ENCODE data around the gene COCH. TPM values are rescaled to one million over a fixed set of nuclear protein-coding genes. Genes with fewer than 3 reads are reported as not detected.
"Not testable (repeated sequence)": the region's sequence is repeated elsewhere in the genome, so short reads cannot be mapped to it uniquely, and the experiment has no call there.

The COCH gene
- total and polyA plus RNA-seq, 2 experiments from 2014 or later: 1.1 to 1.5 TPM

DNA sequence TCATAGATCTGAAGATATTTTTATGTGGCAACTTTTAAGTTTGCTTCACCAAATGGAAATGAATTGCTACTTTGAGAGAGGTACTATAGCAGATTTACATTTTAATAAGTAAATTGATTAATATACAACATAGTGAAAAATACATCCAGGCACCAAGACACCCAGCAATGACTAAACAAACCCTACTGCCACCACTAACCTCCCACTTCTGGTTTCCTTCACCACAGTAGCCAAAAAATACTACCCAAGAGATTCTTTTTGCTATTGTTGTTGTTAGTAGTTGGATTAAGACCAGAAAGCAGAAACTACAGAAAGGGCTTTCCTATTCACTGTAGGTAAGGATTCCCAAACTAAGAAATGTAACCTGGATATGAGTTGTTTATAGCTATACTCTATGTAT, 54.1 kb downstream of the COCH start:
- peak in 1 of 2 donors; percentile 22 for DNase-seq (ENCODE audit: low read depth in 1 of 2, low spot score in 1 of 2)
- H3K27ac ChIP-seq: no peak overlapping the region
- no peaks in the 10 kb centered on the region for H3K4me1 ChIP-seq (ENCODE audit: low read depth)
- H3K27me3 ChIP-seq: no peaks in the 10 kb centered on the region
- H3K4me3 ChIP-seq: no peak overlapping the region
- peaks cover 5% of the 10 kb centered on the region for H3K36me3 ChIP-seq
- no peak for TF ChIP-seq CTCF (IDR thresholded peaks at IDR 0.05; ENCODE audit: low read depth, low read length)
- no peaks in the 10 kb centered on the region for H3K9me3 ChIP-seq (ENCODE audit: low read depth)

DNA sequence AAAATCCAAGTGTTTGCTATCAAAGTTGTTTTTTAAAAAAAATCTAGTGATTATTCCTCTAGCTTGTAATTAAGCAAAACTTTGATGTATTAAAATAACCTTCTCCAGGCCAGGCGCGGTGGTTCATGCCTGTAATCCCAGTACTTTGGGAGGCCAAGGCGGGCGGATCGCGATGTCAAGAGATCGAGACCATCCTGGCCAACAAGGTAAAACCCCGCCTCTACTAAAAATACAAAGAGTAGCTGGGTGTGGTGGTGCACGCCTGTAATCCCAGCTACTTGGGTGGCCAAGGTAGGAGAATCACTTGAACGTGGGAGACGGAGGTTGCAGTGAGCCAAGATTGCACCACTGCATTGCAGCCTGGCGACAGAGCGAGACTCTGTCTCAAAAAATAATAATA, 59.6 kb downstream of the COCH start:
- H3K4me3 ChIP-seq; H3K27me3 ChIP-seq; DNase-seq (ENCODE audit: low read depth in 1 of 2, low spot score in 1 of 2); H3K4me1 ChIP-seq (ENCODE audit: low read depth); H3K27ac ChIP-seq; H3K9me3 ChIP-seq (ENCODE audit: low read depth): not testable (repeated sequence)
- H3K36me3 ChIP-seq: peaks cover 34% of the 10 kb centered on the region

DNA sequence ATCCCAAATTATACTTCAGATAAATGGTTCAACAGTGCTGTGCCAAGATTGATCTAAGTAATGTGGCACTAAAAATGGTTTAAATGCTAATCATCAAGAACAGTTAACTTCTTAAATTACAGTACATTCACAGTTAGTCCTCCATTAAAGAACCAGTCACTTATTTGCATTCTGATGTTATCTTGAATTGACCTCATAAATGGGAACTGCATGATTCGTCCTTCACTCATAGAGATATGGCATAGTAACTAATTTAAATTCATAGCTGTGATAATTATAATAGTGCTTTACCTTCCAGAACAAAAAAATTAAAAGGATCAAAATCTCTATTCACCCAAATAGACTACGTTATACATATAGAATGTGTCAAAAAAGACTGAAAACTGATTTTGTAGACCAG, 61.1 kb downstream of the COCH start:
- Histone ChIP-seq H3K4me1 (ENCODE audit: low read depth) (no peaks in the 10 kb centered on the region), H3K4me3 (no peak overlapping the region), H3K36me3 (peaks cover 34% of the 10 kb centered on the region), H3K27me3 (no peaks in the 10 kb centered on the region), H3K9me3 (ENCODE audit: low read depth) (no peaks in the 10 kb centered on the region), H3K27ac (no peak overlapping the region)
- TF ChIP-seq CTCF (IDR thresholded peaks at IDR 0.05; ENCODE audit: low read depth, low read length): no peak
- no peak for DNase-seq (ENCODE audit: low read depth in 1 of 2, low spot score in 1 of 2)

GRCh38 chr14:30938617-30939016, 64.3 kb downstream of the COCH start:
- no peak for DNase-seq (ENCODE audit: low read depth in 1 of 2, low spot score in 1 of 2)
- Histone ChIP-seq H3K27ac (peak overlapping the region; percentile 26), H3K27me3 (no peaks in the 10 kb centered on the region), H3K36me3 (peaks cover 27% of the 10 kb centered on the region), H3K9me3 (ENCODE audit: low read depth) (no peaks in the 10 kb centered on the region), H3K4me1 (ENCODE audit: low read depth) (no peaks in the 10 kb centered on the region), H3K4me3 (no peak overlapping the region)
- TF ChIP-seq CTCF (IDR thresholded peaks at IDR 0.05; ENCODE audit: low read depth, low read length): no peak

Other genes with a start within 250 kb of the COCH start
- 5.9 and 8.2 TPM in 2 replicates for gene AP4S1, start 151.1 kb downstream of the COCH start, total RNA-seq
- 10.5 and 16.9 TPM in 2 replicates for gene AP4S1, start 151.1 kb downstream of the COCH start, polyA plus RNA-seq
- gene STRN3, start 151.8 kb downstream of the COCH start, total RNA-seq: 44.6 and 57.3 TPM in 2 replicates
- 17.5 and 18.1 TPM in 2 replicates for gene STRN3, start 151.8 kb downstream of the COCH start, polyA plus RNA-seq

Measured in cardiac muscle cell (in vitro differentiated cells and primary cell).